GM21529 (cell line): ENCODE results near the gene KLRB1.
"Not testable (repeated sequence)": the region's sequence is repeated elsewhere in the genome, so short reads cannot be mapped to it uniquely, and the experiment has no call there.

Source experiments
- ATAC-seq: cut with Tn5 transposase; IDR thresholded peaks from one replicate; pipeline ENCODE4 v1.9.1; 2021; ENCODE audit not compliant: unreplicated experiment

Gene KLRB1

DNA sequence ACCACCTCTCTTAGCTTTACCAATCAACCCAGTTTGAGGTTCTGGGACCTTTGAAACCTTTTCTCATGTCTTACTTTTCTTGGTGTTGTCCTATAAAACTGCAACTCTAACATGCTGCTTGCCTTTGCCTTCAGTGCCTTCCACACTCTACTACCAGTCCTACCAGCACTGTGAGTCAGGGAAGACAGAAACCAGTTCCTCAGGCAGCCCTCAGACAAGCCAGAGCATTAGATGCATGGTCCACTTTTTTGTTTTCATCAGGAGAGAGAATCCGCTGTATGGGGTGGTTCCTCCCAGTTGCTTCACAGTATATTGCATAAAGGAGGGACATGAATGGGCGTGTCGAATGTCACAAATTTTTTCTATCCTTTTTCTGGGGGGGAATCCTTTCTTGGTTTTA, 17.3 kb upstream of the KLRB1 start:
- no peak for ATAC-seq

DNA sequence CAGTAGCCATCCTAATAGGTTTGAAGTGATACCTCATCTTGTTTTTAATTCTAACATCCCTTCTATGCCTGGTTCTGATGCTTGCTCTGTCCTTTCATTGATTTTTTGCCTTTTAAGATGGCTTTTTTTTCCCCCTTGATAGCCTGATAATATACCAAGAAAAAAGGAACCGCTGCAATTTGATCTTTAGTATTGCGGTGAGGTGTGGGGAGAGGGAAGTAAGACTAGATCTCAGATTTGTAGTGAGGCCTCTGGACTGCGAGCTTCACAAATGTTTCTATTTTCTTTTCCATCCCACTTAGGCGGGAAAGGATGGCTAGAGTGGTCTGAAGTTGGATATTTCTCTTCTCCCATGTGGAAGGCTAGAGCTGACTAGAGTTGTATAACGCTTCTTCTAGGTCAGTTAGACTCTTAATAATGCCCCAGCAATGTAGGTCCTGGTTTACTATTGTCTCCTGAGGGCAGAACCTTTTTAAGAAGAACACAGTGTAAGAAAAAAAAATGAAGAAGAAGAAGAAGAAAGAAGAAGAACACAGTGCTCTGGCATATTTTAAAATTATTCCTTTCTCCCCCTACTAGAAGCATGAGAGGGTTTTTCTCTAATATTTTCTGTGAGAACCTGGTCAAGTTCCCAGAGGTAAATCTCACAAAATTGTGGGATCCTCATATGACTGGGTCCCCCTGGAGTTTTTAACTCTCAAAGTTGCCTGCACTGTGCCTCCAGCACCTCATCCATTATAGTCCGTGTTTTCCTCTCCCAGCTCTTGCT, 11.9 kb upstream of the KLRB1 start:
- no peak for ATAC-seq

DNA sequence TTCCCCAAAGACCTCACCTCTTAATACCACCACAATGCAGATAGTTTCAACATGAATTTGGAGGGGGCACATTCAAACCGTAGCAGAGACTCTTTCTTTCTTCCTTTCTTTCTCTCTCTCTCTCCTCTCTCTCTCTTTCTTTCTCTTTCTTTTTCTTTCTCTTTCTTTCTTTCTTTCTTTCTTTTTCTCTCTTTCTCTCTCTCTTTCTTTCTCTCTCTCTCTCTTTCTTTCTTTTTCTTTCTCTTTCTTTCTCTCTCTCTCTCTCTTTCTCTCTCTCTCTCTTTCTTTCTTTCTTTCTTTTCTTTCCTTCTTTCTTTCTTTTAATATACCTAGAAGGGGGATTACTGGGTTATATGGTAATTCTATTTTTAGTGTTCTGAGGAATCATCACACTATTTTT, 11.2 kb upstream of the KLRB1 start:
- not testable (repeated sequence) for ATAC-seq

DNA sequence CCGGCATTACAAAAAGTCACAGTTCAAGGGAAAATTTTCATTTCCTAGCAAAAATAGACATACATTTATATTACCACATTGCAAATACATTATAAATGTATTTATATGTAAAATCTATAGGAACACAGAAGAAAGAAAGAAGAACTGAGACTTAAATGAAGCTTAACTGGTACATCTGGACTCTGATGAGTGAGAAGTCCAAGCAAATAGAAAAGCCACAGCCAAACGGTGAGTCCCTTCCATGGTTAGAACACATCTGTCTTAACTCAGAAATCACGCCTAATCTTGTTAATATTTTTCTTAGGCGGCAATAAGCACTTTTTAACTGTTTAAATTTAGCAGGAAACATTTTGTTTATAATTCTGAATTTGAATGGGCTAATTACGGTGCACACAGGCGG, 9.4 kb upstream of the KLRB1 start:
- no peak for ATAC-seq

DNA sequence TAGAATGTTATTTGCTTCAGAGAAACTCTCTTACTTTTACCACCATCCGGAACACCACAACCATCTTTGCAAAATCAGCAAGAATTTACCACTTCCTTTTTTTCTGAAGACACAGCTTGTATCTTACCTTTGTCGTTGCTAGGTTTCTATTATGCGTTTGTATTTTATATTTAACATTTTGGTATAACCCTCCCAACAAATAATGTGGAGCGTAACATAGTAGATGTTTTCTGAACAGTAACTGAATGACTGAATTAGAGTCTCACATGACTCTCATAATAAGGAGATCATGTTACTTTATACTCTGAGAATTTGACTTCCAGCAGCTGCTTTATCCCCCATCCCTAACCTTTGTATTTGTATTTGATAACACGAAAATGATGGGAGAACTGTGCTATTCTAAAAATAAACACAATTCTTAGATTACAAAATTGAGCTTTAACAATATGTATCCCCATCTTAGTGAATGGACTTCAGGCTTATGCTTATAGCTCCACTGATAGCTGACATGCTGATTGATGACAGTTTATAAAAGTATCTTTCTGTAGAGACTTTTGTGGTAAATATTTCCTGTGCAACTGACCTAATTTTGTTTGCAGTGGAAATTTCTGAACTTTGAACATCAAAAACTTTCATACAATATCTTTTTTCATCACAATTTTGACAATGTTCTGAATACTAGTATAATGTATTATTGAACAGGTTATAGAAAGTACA, 7.9 kb upstream of the KLRB1 start:
- ATAC-seq = no peak

DNA sequence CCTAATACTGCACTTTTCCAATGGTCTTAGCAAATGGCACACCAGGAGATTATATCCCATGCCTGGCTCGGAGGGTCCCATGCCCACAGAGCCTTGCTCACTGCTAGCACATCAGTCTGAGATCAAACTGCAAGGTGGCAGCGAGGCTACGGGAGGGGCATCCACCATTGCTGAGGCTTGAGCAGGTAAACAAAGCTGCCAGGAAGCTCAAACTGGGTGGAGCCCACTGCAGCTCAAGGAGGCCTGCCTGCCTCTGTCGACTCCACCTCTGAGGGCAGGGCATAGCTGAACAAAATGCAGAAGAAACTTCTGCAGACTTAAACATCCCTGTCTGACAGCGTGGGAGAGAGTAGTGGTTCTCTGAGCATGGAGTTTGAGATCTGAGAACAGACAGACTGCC, 2.9 kb upstream of the KLRB1 start:
- not testable (repeated sequence) for ATAC-seq

DNA sequence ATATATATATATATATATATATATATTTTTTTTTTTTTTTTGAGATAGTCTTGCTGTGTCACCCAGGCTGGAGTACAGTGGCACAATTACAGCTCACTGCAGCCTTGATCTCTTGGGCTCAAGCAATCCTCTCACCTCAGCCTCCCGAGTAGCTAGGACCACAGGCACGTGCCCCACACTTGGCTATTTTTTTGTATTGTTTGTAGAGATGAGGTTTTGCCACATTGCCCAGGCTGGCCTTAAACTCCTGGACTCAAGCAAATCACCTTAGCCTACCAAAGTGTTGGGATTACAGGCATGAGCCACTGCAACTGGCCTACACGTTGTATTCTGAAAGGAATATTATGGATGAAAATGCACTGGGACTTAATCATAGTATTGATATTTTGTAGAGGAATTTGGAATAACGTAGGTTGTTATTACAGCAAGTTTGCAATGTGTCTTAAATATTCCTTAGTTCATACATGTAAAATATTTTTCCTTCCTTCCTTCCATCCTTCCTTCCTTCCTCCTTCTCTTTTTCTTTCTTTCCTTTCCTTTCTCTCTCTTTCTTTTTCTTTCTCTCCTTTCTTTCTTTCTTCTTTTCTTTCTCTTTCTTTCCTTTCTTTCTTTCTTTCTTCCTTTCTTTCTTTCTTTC, 862 bp downstream of the KLRB1 start:
- no peak for ATAC-seq

DNA sequence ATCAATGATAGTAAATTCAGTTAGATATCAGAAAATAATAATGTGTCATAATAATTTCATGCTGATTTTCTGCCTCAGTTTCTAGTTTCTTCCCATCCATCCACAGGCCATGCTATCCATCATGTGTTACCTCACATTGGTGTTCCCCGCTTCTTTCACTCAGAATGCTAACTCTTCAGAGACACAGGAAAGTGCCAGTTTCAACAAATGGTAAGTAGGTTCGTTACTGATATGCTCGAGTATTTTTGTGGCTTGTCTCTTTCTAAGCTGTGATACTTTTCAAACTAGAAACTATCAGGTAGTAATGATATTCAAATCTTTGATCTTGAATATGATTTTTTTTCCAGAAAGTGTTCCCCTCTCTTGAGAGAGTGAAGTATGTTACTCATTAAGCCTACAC, 1.5 kb downstream of the KLRB1 start:
- ATAC-seq = no peak

DNA sequence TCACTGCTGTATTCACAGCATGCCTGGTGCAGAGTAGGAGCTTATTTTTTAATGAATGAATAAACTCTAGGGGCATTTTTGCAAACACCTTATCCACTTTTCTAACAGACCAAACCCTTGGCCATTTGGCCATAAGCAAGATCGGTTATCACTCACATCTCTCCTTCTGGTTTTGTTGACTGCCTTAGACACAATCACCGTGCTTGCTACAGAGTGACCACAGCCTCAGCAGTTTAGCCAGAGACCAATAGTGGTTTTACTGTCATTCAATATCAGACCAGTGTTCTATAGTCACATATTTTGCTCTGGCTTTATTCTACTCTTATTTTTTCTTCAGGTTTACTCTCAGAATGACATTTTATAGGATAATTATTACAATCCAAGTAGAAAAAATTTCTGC, 2.2 kb downstream of the KLRB1 start:
- no peak for ATAC-seq

DNA sequence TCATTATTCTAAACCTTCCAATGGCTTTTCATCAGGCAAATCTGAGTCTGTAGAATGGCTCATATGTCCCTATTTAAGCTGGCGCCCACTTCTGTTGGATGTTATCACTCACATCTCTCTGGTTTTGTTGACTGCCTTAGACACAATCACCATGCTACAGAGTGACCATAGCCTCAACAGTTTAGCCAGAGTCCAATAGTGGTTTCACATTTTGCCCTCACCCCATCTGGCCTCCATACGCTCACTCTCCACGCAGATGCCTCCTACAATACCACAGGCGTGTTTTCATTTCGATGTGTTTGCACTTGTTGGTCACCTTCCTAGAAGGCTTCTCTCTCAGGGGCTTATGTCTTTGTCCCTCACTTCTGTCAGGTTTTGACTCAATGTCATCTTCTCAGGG, 3.4 kb downstream of the KLRB1 start:
- no peak for ATAC-seq

DNA sequence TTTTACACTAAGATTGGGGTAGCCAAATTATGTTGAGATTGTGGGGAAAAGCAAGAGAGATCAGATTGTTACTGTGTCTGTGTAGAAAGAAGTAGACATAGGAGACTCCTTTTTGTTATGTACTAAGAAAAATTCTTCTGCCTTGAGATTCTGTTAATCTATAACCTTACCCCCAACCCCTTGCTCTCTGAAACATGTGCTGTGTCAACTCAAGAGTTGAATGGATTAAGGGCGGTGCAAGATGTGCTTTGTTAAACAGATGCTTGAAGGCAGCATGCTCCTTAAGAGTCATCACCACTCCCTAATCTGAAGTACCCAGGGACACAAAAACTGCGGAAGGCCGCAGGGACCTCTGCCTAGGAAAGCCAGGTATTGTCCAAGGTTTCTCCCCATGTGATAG, 7.3 kb downstream of the KLRB1 start:
- ATAC-seq = not testable (repeated sequence)

DNA sequence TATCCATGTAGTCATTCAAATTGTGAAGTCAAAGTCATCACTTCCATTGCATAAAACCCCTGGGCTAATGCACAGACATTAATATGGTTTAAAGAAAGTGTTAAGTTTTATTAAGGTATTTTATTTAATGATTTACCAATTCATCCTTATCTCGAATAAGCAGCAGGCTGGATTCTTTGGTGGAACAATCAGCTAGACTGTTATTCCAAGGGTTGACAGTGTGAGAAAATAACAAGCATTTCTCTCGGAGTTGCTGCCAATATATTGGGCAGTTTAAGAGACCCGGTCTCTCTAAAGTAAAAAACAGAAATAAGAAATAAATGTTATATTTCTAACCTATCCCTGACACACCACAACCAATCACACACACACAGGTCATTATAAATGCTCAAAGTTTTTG, 9.4 kb downstream of the KLRB1 start:
- no peak for ATAC-seq

DNA sequence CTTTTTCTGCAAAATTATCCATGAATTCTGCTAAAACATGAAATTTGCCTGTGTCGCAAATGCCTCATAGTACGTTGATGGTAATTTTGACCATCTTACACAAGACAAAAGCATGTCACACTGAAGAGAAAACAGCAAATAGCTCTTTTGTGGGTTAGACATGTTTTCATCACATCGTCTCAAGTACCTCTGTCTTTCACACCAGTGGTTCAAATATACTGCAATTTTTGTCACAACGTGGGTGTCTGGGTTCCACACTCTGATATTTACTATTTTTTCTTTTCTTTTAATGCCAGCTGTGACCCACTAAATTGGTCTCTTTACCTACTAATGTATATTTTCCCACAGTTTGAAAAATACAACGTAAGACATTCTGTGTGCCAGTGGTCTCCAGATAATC, 10.4 kb downstream of the KLRB1 start:
- no peak for ATAC-seq

DNA sequence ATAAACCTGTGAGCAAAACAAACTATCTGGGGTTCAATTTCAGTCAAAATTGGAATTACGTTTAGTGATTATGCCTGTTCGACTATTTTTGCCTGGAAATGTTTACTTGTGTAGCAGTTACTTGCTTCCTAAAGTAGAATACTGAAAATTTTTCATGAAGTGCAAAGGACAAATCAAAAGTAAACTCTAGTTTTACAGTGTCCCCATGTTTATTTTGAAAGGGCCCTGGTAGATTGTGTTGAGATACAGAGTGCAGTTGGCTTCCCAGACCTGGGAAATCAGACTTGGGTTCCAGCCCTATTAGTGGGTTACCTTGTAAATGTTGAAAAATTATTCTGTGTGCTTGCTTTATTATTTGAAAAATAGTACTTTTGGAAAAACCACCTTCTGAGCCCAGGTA, 17.3 kb downstream of the KLRB1 start:
- ATAC-seq = no peak

DNA sequence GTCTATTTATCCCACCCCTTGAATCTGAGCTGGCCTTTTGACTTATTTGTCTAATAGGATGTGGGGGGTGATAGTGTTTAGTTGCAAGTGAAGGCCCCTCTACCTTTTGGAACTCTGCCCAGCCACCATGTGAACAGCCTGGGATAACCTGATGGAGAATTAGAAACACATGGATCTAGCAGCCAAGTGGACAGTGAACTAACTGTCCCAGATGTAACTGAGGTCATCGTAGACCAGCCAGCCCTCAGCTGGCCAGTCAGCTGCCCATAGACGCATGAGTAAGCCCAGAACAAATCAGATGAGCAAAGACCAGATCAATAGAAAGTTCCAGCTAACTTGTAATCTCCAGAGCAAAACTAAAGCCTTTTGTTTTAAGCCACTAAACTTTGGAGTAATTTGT, 19.0 kb downstream of the KLRB1 start:
- no peak for ATAC-seq

DNA sequence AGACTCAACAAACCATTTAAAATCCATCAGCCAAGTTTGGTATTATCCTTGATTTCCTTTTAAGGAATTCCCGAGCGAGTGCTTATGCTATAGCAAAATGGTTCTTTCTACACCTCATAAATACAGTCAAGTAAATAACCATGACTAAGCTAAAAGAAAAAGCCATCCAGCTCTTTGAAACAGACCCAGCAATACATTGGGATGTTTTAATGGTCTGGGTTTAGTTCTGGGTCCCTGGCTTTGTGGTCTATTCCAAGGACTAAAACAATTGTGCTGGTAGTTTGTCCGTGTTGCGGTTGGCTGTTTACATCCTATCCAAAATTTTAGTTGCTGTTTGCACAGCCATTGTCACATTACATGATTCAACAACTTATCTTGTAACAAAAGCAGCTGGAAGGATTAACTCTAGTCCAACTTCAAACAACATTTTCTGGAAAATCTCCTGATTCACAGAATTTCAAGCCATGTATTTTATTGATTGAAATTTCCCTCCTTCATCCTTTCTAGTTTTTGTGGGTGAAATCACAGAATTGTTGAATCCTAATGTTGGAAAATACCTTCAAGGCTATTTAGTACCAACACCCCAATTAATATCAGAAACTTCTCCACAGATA, 19.6 kb downstream of the KLRB1 start:
- ATAC-seq = no peak

DNA sequence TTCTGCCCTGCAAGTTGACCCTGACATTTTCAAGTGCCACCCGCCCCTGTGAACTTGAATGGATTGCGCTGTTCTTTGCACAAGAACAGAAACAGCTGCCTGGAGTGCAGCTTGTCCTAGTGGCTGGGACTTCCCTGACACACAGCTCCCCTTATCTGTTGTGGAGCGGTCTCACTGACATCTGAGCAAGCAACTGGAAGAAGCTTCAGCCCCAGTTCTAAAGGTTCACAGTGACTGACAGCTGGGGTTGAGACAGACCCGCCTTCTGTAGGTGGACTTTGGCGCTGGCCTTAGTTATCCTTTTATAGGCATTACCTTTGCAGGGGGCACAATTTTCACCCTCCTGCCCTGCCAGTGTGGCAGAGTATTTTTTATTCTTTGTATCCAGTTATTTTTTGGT, 30.0 kb downstream of the KLRB1 start:
- not testable (repeated sequence) for ATAC-seq

DNA sequence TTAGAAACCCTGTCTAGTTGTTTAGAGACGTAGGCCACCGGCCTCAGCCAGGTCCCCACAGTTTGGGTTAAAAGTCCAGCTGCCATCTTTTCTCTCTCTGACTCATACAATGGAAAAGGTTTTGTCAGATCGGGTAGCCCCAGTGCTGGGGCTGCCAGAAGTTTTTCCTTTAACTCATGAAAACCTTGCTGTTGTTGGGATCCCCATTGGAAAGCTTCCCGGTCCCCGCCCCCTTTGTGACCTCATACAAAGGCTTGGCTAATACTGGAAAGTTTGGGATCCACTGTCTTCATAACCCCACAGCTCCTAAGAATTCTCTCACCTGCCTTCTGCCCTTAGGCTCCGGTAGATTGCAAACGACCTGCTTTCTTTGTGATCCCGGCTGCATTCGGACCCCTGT, 40.6 kb downstream of the KLRB1 start:
- ATAC-seq = not testable (repeated sequence)

DNA sequence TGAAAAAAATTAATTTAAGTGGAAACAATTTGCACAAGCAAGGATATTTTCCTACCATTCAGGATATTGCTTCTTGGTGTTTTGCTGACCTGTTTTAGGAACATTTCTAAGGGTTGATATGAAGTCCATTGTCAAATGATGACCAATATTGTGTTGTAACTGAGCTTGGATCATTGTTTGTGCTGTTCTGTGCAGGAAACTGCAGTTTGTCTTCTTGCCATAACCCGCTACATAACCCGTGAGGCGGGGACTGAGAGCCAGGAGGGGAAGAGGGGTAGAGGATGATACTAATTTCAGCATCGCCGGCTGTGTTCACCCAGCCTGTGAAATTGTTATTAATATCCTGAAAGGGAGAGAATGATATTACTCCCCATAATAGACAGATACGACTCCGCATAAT, 41.6 kb downstream of the KLRB1 start:
- ATAC-seq = not testable (repeated sequence)

DNA sequence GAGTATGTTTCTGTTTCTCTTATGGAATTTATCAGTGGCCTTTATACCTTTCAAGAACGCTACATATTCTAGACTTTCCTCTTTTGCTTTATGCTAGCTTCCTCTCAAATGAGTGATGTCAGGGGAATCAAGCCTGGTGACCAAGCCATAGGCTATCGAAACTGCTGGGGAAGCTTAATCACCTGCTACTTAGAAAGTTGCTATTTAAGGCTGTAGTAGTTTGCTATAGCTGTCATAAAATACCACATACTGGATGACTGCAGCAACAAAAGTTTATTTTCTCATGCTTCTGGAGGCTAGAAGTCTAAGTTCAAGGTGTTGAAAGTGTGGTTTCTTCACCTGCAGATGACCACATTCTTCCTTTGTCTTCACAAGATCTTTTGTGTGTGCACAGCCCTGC, 43.3 kb downstream of the KLRB1 start:
- ATAC-seq = not testable (repeated sequence)

DNA sequence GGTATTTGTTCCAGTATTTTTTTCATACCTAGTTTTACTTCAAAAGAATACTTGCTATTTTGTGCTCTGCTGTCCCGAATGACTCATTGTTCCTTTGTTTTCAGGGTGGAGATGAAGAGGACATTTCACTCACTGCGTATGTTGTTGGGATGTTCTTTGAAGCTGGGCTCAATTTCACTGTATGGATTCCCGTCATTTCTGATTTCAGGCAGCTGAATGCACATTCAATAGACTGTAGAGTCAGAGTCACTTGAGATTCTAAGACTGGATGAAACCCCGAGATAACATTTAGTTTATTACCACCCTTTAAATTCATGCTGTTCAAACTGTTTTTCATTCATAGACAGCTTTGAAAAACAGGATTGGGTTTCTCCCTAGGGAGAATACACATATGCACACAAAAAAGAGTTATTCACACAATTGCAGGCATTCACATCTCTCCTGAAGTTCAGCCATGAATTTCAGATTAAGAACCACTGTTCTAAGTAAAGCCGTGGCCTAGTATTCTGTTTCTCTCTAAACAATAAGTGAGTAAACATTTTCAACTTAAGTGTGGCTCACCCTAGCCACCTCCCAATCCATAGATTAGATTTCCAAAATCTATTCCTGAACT, 44.8 kb downstream of the KLRB1 start:
- not testable (repeated sequence) for ATAC-seq
